K562 (cell line): ENCODE results near the gene USP17L20.
"Not testable (repeated sequence)": the region's sequence is repeated elsewhere in the genome, so short reads cannot be mapped to it uniquely, and the experiment has no call there.

Source experiments
- NFE2 ChIP-seq: IDR thresholded peaks from 2 replicates; pipeline ENCODE4 v1.6.1; 2014; ENCODE audit warnings: antibody characterized with exemption, low read depth
- OTX1 ChIP-seq: fragments of 450-650 bp; formaldehyde crosslinking; IDR thresholded peaks from 2 replicates; pipeline ENCODE4 v1.4.0; 2022; ENCODE audit warnings: mild to moderate bottlenecking
- RFX1 ChIP-seq: fragments of 450-650 bp; IDR thresholded peaks from 2 replicates; pipeline ENCODE4 v1.6.1; 2016; ENCODE audit warnings: mild to moderate bottlenecking, moderate library complexity
- RFX5 ChIP-seq: IDR thresholded peaks from 2 replicates; pipeline ENCODE4 v1.6.1; 2011; ENCODE audit warnings: low read depth, mild to moderate bottlenecking, improper control_type of control experiment, low read length
- TAF15 ChIP-seq: fragments of 200-400 bp; formaldehyde crosslinking; IDR thresholded peaks from 2 replicates; pipeline ENCODE4 v1.6.1; 2017; ENCODE audit warnings: mild to moderate bottlenecking, low read depth, low read length, moderate library complexity
- ZFP36 ChIP-seq: fragments of 150-350 bp; IDR thresholded peaks from 2 replicates; pipeline ENCODE4 v1.6.1; 2018; ENCODE audit warnings: low read length, low read depth; ENCODE audit not compliant: partially characterized antibody
- TF ChIP-seq, protein P1 (sequence below): sonication (generic); formaldehyde crosslinking; IDR thresholded peaks from 2 replicates; pipeline ENCODE4 v1.8.1; 2023; ENCODE audit warnings: mild to moderate bottlenecking, missing genetic modification reagents
- TF ChIP-seq, protein P2 (sequence below), 3 experiments: IDR thresholded peaks in 2 of 3; conservative IDR thresholded peaks in 1 of 3; 2 replicates each; pipeline ENCODE4 v1.5.1; 2011 to 2012; ENCODE audit warnings: low read length in 3 of 3, mild to moderate bottlenecking in 3 of 3, control low read depth in 2 of 3, improper control_type of control experiment in 1 of 3, inconsistent platforms in 1 of 3, low read depth in 1 of 3, mixed read lengths in 1 of 3, moderate library complexity in 1 of 3; ENCODE audit not compliant: insufficient read depth in 2 of 3

DNA sequence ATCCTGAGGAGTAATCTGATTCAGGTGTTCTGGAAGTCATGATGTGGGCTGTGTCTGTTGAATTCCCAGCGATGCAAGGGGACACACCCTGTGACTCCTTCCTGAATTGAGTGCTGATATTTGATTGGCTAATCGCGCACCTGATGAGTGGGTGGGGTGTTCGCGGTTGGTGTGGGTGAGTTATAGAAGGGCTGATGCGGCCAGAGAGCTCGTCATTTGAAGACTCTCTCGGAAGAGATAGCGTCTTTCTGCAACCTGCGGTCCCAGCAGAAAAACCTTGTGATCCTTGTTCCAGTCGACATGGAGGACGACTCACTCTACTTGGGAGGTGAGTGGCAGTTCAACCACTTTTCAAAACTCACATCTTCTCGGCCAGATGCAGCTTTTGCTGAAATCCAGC is 47.6 kb upstream of the USP17L20 start, which contains the start of gene USP17L10:
- not testable (repeated sequence) for TF ChIP-seq TAF15; OTX1 (CRISPR knock-in tag); RFX5; NFE2; RFX1; ZFP36
- TF ChIP-seq, protein P1, sequence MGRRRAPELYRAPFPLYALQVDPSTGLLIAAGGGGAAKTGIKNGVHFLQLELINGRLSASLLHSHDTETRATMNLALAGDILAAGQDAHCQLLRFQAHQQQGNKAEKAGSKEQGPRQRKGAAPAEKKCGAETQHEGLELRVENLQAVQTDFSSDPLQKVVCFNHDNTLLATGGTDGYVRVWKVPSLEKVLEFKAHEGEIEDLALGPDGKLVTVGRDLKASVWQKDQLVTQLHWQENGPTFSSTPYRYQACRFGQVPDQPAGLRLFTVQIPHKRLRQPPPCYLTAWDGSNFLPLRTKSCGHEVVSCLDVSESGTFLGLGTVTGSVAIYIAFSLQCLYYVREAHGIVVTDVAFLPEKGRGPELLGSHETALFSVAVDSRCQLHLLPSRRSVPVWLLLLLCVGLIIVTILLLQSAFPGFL (CRISPR knock-in tag): not testable (repeated sequence)
- TF ChIP-seq, protein P2, sequence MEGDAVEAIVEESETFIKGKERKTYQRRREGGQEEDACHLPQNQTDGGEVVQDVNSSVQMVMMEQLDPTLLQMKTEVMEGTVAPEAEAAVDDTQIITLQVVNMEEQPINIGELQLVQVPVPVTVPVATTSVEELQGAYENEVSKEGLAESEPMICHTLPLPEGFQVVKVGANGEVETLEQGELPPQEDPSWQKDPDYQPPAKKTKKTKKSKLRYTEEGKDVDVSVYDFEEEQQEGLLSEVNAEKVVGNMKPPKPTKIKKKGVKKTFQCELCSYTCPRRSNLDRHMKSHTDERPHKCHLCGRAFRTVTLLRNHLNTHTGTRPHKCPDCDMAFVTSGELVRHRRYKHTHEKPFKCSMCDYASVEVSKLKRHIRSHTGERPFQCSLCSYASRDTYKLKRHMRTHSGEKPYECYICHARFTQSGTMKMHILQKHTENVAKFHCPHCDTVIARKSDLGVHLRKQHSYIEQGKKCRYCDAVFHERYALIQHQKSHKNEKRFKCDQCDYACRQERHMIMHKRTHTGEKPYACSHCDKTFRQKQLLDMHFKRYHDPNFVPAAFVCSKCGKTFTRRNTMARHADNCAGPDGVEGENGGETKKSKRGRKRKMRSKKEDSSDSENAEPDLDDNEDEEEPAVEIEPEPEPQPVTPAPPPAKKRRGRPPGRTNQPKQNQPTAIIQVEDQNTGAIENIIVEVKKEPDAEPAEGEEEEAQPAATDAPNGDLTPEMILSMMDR (IDR thresholded peaks at IDR 0.05 in 2 of 3, conservative IDR thresholded peaks at IDR 0.05 in 1 of 3; ENCODE audit: insufficient read depth in 2 of 3, low read depth in 1 of 3, low read length in 3 of 3): not testable (repeated sequence)
